Muscle layer of colon (tissue), 2 donors: Measurements from ENCODE around the gene PHF23.
"Not testable (repeated sequence)": the region's sequence is repeated elsewhere in the genome, so short reads cannot be mapped to it uniquely, and the experiment has no call there.

Source experiments
- H3K27ac ChIP-seq: one replicate; pipeline ENCODE4 v1.7.0; 2013; ENCODE audit warnings: low read depth, mild to moderate bottlenecking, low read length, moderate library complexity
- H3K27me3 ChIP-seq, 2 donors: one replicate each; pipeline ENCODE4 v1.7.0; 2013; ENCODE audit warnings: low read length in 2 of 2, mild to moderate bottlenecking in 2 of 2; ENCODE audit not compliant: insufficient read depth in 2 of 2, control insufficient read depth in 1 of 2
- H3K36me3 ChIP-seq: one replicate; pipeline ENCODE4 v1.7.0; 2013; ENCODE audit warnings: mild to moderate bottlenecking, low read length; ENCODE audit not compliant: insufficient read depth
- H3K4me1 ChIP-seq: one replicate; pipeline ENCODE4 v1.7.0; 2013; ENCODE audit warnings: mild to moderate bottlenecking, low read length; ENCODE audit not compliant: insufficient read depth
- H3K4me3 ChIP-seq, 2 donors: one replicate each; pipeline ENCODE4 v1.7.0; 2013; ENCODE audit warnings: low read length in 2 of 2, low read depth in 1 of 2, mild to moderate bottlenecking in 1 of 2, moderate library complexity in 1 of 2
- H3K9ac ChIP-seq: one replicate; pipeline ENCODE4 v1.7.0; 2013; ENCODE audit warnings: low read length
- H3K9me3 ChIP-seq: one replicate; pipeline ENCODE4 v1.7.0; 2013; ENCODE audit warnings: mild to moderate bottlenecking, low read length
- donor health status: abdominal sarcoma.
- donor health status: Adenocarcinoma of cecum.

The PHF23 gene

GRCh38 chr17:7253082-7253481, 13.8 kb upstream of the PHF23 start:
- H3K4me1 ChIP-seq, result peaks cover 31% of the 10 kb centered on the region
- peak overlapping the region; percentile 91 for H3K9ac ChIP-seq
- no peaks in the 10 kb centered on the region for H3K27me3 ChIP-seq
- H3K27ac ChIP-seq, result peak overlapping the region; percentile 92
- peak overlapping the region; percentile 73 to 79 for H3K4me3 ChIP-seq
- peaks cover 24% of the 10 kb centered on the region for H3K36me3 ChIP-seq
- H3K9me3 ChIP-seq, result no peaks in the 10 kb centered on the region

GRCh38 chr17:7252176-7253043, 13.2 kb upstream of the PHF23 start, which contains the start of gene ELP5:
Gene ELP5 (plus strand): TSS chr17:7252215. CDS start chr17:7252551, 336 bp downstream.
- H3K9ac ChIP-seq, result peak within 1 kb of the TSS; percentile 91
- peaks cover 31% of the 10 kb centered on the region for H3K4me1 ChIP-seq
- no peaks in the 10 kb centered on the region for H3K9me3 ChIP-seq
- peak within 1 kb of the TSS; percentile 92 for H3K27ac ChIP-seq
- H3K36me3 ChIP-seq, result peaks cover 24% of the 10 kb centered on the region
- peak within 1 kb of the TSS; percentile 79 to 83 for H3K4me3 ChIP-seq
- H3K27me3 ChIP-seq, result no peaks in the 10 kb centered on the region

GRCh38 chr17:7251661-7252175, 12.5 kb upstream of the PHF23 start, which contains the start of gene CTDNEP1:
Gene CTDNEP1 (minus strand): TSS chr17:7251734. CDS start chr17:7251296, 438 bp downstream.
- peak within 1 kb of the TSS; percentile 92 for H3K27ac ChIP-seq
- no peaks in the 10 kb centered on the region for H3K27me3 ChIP-seq
- peak within 1 kb of the TSS; percentile 91 for H3K9ac ChIP-seq
- no peaks in the 10 kb centered on the region for H3K9me3 ChIP-seq
- H3K4me3 ChIP-seq, result peak within 1 kb of the TSS; percentile 79 to 83
- H3K36me3 ChIP-seq, result peaks cover 26% of the 10 kb centered on the region
- peaks cover 31% of the 10 kb centered on the region for H3K4me1 ChIP-seq

GRCh38 chr17:7250695-7251627, 11.7 kb upstream of the PHF23 start:
- peaks cover 31% of the 10 kb centered on the region for H3K4me1 ChIP-seq
- H3K9ac ChIP-seq, result peak overlapping the region; percentile 74
- H3K9me3 ChIP-seq, result no peaks in the 10 kb centered on the region
- peak overlapping the region; percentile 79 to 83 for H3K4me3 ChIP-seq
- H3K27ac ChIP-seq, result peak overlapping the region; percentile 86
- H3K36me3 ChIP-seq, result peaks cover 27% of the 10 kb centered on the region
- no peaks in the 10 kb centered on the region for H3K27me3 ChIP-seq

- Histone ChIP-seq H3K4me1 (peaks cover 31% of the 10 kb centered on the region), H3K36me3 (peaks cover 29% of the 10 kb centered on the region), H3K27ac (peak overlapping the region; percentile 86), H3K4me3 (peak overlapping the region; percentile 79 to 83), H3K27me3 (no peaks in the 10 kb centered on the region), H3K9ac (peak overlapping the region; percentile 74), H3K9me3 (no peaks in the 10 kb centered on the region)
These were observed 10.6 kb upstream of the PHF23 start for GRCh38 chr17:7249830-7250229.

- H3K27ac ChIP-seq, result no peak overlapping the region
- no peak overlapping the region for H3K9ac ChIP-seq
- no peaks in the 10 kb centered on the region for H3K9me3 ChIP-seq
- no peaks in the 10 kb centered on the region for H3K27me3 ChIP-seq
- H3K36me3 ChIP-seq, result peaks cover 29% of the 10 kb centered on the region
- H3K4me3 ChIP-seq, result no peak overlapping the region
- peaks cover 31% of the 10 kb centered on the region for H3K4me1 ChIP-seq
These were observed 10.0 kb upstream of the PHF23 start for GRCh38 chr17:7249214-7249613.

- no peaks in the 10 kb centered on the region for H3K9me3 ChIP-seq
- H3K27ac ChIP-seq, result no peak overlapping the region
- H3K4me3 ChIP-seq, result no peak overlapping the region
- no peak overlapping the region for H3K9ac ChIP-seq
- peaks cover 31% of the 10 kb centered on the region for H3K4me1 ChIP-seq
- peaks cover 29% of the 10 kb centered on the region for H3K36me3 ChIP-seq
- no peaks in the 10 kb centered on the region for H3K27me3 ChIP-seq
These were observed 9.5 kb upstream of the PHF23 start for GRCh38 chr17:7248796-7249195.

- Histone ChIP-seq H3K27me3 (no peaks in the 10 kb centered on the region), H3K9me3 (no peaks in the 10 kb centered on the region), H3K4me1 (peaks cover 26% of the 10 kb centered on the region), H3K27ac (no peak overlapping the region), H3K36me3 (peaks cover 29% of the 10 kb centered on the region), H3K4me3 (no peak overlapping the region), H3K9ac (no peak overlapping the region)
These were observed 7.5 kb upstream of the PHF23 start for GRCh38 chr17:7246779-7247178.

GRCh38 chr17:7243838-7244237, 4.6 kb upstream of the PHF23 start:
- not testable (repeated sequence) for H3K9ac ChIP-seq

GRCh38 chr17:7243453-7243729, 4.1 kb upstream of the PHF23 start:
- Histone ChIP-seq H3K9ac (peak overlapping the region; percentile 88), H3K27me3 (no peaks in the 10 kb centered on the region), H3K36me3 (peaks cover 46% of the 10 kb centered on the region), H3K9me3 (no peaks in the 10 kb centered on the region), H3K4me1 (peaks cover 24% of the 10 kb centered on the region), H3K27ac (peak overlapping the region; percentile 81), H3K4me3 (peak overlapping the region; percentile 66 to 82)

More at GRCh38 chr17:7243838-7244237, 4.6 kb upstream of the PHF23 start:
- Histone ChIP-seq H3K4me1 (peaks cover 26% of the 10 kb centered on the region), H3K36me3 (peaks cover 46% of the 10 kb centered on the region)
- H3K27ac ChIP-seq, H3K4me3 ChIP-seq, H3K9me3 ChIP-seq, H3K27me3 ChIP-seq: not testable (repeated sequence)
